Astrocyte (in vitro differentiated cells and primary cell): ENCODE data around the gene ALOX12B. TPM values are rescaled to one million over a fixed set of nuclear protein-coding genes. Genes with fewer than 3 reads are reported as not detected.

Source experiments
- DNase-seq: peaks from one replicate; pipeline ENCODE4 v3.0.0-alpha.2; 2010; ENCODE audit warnings: low read depth
- FAIRE-seq: peaks from 2 replicates; lab custom pipeline; 2011; peaks lifted over from hg19 to GRCh38; lab: Jason Lieb, UNC
- H2AFZ ChIP-seq: 2 replicates; pipeline ENCODE4 v1.6.0; 2012; ENCODE audit warnings: low read depth, low read length, inconsistent platforms
- H3K27ac ChIP-seq: 2 replicates; pipeline ENCODE4 v1.5.1; 2011; ENCODE audit warnings: low read depth, low read length, inconsistent platforms
- H3K27me3 ChIP-seq: 2 replicates; pipeline ENCODE4 v1.6.0; 2011; ENCODE audit warnings: low read length, inconsistent platforms; ENCODE audit not compliant: insufficient read depth
- H3K36me3 ChIP-seq: 2 replicates; pipeline ENCODE4 v1.5.1; 2011; ENCODE audit warnings: low read length, inconsistent platforms; ENCODE audit not compliant: insufficient read depth
- H3K4me1 ChIP-seq: 2 replicates; pipeline ENCODE4 v1.5.1; 2011; ENCODE audit warnings: low read length, inconsistent platforms; ENCODE audit not compliant: insufficient read depth
- H3K4me2 ChIP-seq: 2 replicates; pipeline ENCODE4 v1.6.0; 2012; ENCODE audit warnings: low read length, inconsistent platforms
- H3K4me3 ChIP-seq: 2 replicates; pipeline ENCODE4 v1.5.1; 2011; ENCODE audit warnings: low read depth, mild to moderate bottlenecking, low read length, inconsistent platforms; ENCODE audit not compliant: insufficient read depth
- H3K79me2 ChIP-seq: 2 replicates; pipeline ENCODE4 v1.6.0; 2012; ENCODE audit warnings: mild to moderate bottlenecking, low read length, inconsistent platforms; ENCODE audit not compliant: insufficient read depth
- H3K9ac ChIP-seq: 2 replicates; pipeline ENCODE4 v1.6.0; 2012; ENCODE audit warnings: mild to moderate bottlenecking, low read length, inconsistent platforms
- H3K9me3 ChIP-seq: 2 replicates; pipeline ENCODE4 v1.5.1; 2012; ENCODE audit warnings: low read depth, mild to moderate bottlenecking, low read length, inconsistent platforms; ENCODE audit not compliant: insufficient read depth
- H4K20me1 ChIP-seq: 2 replicates; pipeline ENCODE4 v1.6.0; 2012; ENCODE audit warnings: low read length, inconsistent platforms; ENCODE audit not compliant: insufficient read depth
- H3K27ac Mint-ChIP-seq: one replicate; pipeline ENCODE4 v1.8.0; 2021; ENCODE audit warnings: mild to moderate bottlenecking, mixed read lengths; ENCODE audit not compliant: unreplicated experiment
- H3K27me3 Mint-ChIP-seq: one replicate; pipeline ENCODE4 v1.8.0; 2021; ENCODE audit warnings: low read depth, mixed read lengths; ENCODE audit not compliant: unreplicated experiment
- H3K36me3 Mint-ChIP-seq: one replicate; pipeline ENCODE4 v1.8.0; 2021; ENCODE audit warnings: low read depth, mixed read lengths; ENCODE audit not compliant: unreplicated experiment
- H3K4me1 Mint-ChIP-seq: one replicate; pipeline ENCODE4 v1.8.0; 2021; ENCODE audit warnings: low read depth, mixed read lengths; ENCODE audit not compliant: unreplicated experiment
- H3K4me3 Mint-ChIP-seq: one replicate; pipeline ENCODE4 v1.8.0; 2021; ENCODE audit warnings: mild to moderate bottlenecking, moderate library complexity, mixed read lengths; ENCODE audit not compliant: unreplicated experiment
- H3K9me3 Mint-ChIP-seq: one replicate; pipeline ENCODE4 v1.8.0; 2021; ENCODE audit warnings: mild to moderate bottlenecking, mixed read lengths; ENCODE audit not compliant: unreplicated experiment
- EZH2 ChIP-seq: IDR thresholded peaks from 2 replicates; pipeline ENCODE4 v1.6.1; 2012; ENCODE audit warnings: mild to moderate bottlenecking, low read length, inconsistent platforms; ENCODE audit not compliant: insufficient read depth
- total RNA-seq: library from RNA; stranded (reverse); gene quantifications from 2 replicates; pipeline ENCODE4 v1.2.1, GENCODE V29; 2021
- TF ChIP-seq, protein P1 (sequence below): IDR thresholded peaks from 2 replicates; pipeline ENCODE4 v1.5.1; 2011; ENCODE audit warnings: low read depth, mild to moderate bottlenecking, inconsistent platforms, low read length, moderate library complexity; ENCODE audit not compliant: insufficient read depth

The ALOX12B gene
- total RNA-seq, 1 donor from 2014 or later: not detected

DNA sequence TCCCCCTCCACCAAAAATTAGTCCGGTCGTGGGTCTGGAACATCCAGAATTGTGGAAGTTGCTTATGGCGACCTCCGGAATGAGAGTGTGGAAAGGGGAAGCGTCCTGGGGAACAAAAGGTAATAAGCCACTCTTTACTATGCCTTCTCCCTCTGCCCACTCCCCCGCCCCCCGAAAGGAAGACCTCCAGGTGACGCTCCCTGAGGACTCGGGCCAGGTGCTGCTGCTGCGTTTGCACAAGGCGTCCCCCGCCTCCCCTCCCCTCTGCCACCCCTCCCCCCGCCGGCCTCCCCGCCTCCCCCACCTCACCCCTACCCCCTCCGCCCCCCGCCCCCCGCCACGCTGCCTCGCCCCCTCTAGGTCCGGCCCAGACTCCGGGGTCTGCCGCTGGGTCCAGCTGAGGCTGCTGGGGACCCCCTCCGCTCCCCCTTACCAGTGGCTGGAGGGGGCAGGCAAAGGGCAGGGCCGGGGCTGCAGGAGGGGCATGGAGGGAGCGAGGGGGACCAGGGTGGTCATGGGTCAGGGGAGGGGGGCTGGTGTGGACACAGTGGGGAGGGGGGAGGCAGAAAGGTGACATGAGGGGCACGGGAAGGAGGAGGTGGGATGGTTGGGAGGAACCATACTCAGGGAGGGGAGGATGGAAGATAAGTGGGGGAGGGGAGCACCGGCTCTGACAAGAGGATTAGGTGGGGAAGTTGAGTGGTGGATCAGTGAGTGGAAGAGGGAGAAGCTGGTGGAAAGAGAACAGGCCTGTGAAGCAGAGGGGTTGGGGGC lies 23.6 kb downstream of the ALOX12B start:
- no peak overlapping the region for H3K27ac ChIP-seq
- no peaks in the 10 kb centered on the region for H3K4me1 ChIP-seq
- FAIRE-seq (no peak), DNase-seq (no peak)
- no peaks in the 10 kb centered on the region for H3K36me3 Mint-ChIP-seq
- H3K9me3 ChIP-seq: no peaks in the 10 kb centered on the region
- no peak overlapping the region for H3K4me2 ChIP-seq
- H3K27me3 ChIP-seq: peaks cover 63% of the 10 kb centered on the region
- no peak overlapping the region for H3K27ac Mint-ChIP-seq
- H3K9ac ChIP-seq: no peak overlapping the region
- peaks cover 2% of the 10 kb centered on the region for H3K9me3 Mint-ChIP-seq
- H4K20me1 ChIP-seq: no peaks in the 10 kb centered on the region
- peaks cover 2% of the 10 kb centered on the region for H3K4me1 Mint-ChIP-seq
- H2AFZ ChIP-seq: no peak overlapping the region
- no peak overlapping the region for H3K4me3 ChIP-seq
- no peaks in the 10 kb centered on the region for H3K79me2 ChIP-seq
- no peaks in the 10 kb centered on the region for H3K36me3 ChIP-seq
- peaks cover 86% of the 10 kb centered on the region for H3K27me3 Mint-ChIP-seq
- H3K4me3 Mint-ChIP-seq: no peak overlapping the region
- no peak for TF ChIP-seq EZH2
- TF ChIP-seq, protein P1, sequence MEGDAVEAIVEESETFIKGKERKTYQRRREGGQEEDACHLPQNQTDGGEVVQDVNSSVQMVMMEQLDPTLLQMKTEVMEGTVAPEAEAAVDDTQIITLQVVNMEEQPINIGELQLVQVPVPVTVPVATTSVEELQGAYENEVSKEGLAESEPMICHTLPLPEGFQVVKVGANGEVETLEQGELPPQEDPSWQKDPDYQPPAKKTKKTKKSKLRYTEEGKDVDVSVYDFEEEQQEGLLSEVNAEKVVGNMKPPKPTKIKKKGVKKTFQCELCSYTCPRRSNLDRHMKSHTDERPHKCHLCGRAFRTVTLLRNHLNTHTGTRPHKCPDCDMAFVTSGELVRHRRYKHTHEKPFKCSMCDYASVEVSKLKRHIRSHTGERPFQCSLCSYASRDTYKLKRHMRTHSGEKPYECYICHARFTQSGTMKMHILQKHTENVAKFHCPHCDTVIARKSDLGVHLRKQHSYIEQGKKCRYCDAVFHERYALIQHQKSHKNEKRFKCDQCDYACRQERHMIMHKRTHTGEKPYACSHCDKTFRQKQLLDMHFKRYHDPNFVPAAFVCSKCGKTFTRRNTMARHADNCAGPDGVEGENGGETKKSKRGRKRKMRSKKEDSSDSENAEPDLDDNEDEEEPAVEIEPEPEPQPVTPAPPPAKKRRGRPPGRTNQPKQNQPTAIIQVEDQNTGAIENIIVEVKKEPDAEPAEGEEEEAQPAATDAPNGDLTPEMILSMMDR: no peak

DNA sequence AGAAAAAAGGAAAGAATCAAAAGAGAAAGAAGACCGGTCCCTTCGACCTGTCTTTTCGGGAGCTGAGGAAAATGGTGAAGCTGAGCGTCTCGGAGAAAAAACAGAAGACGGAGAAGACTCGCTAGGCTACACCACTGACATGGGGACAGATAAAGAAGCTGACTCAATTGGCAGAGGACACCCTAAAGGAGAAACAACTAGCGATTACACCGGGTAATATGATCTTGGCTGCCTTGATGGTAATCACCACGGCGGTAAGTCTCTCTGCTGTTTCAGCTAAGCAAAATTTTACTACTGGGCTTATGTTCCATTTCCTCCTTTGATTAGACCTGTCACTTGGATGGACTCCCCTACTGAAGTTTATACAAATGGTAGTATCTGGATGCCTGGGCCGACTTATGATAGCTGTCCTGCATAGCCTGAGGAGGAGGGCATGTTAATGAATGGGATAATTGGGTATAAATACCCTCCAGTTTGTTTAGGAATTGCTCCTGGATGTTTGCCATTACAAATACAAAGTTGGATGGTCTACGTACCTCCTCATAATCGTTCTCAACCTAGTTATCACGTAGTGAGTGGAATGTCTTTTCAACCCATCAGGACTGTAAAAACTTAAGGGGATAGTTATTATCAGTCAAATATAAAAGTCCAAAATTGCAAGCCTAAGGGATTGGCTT lies 24.6 kb downstream of the ALOX12B start:
- Mint-ChIP-seq H3K27me3 (peaks cover 79% of the 10 kb centered on the region), H3K4me3 (no peak overlapping the region), H3K27ac (no peak overlapping the region), H3K36me3 (no peaks in the 10 kb centered on the region), H3K4me1 (peaks cover 2% of the 10 kb centered on the region), H3K9me3 (no peaks in the 10 kb centered on the region)
- Histone ChIP-seq H3K36me3 (no peaks in the 10 kb centered on the region), H3K9me3 (no peaks in the 10 kb centered on the region), H3K4me2 (peak overlapping the region; percentile 42), H3K27ac (no peak overlapping the region), H3K79me2 (no peaks in the 10 kb centered on the region), H3K27me3 (peaks cover 67% of the 10 kb centered on the region), H2AFZ (no peak overlapping the region), H3K4me1 (no peaks in the 10 kb centered on the region), H3K9ac (no peak overlapping the region), H3K4me3 (no peak overlapping the region), H4K20me1 (no peaks in the 10 kb centered on the region)
- DNase-seq: no peak
- FAIRE-seq: no peak
- TF ChIP-seq, protein P1: no peak
- peak; percentile 29 for TF ChIP-seq EZH2
